GM19467 (cell line): ENCODE results near the gene ATP2B3.
"Not testable (repeated sequence)": the region's sequence is repeated elsewhere in the genome, so short reads cannot be mapped to it uniquely, and the experiment has no call there.

Experiments
- ATAC-seq: cut with Tn5 transposase; IDR thresholded peaks from one replicate; pipeline ENCODE4 v1.9.1; 2021; ENCODE audit warnings: mild to moderate bottlenecking, moderate library complexity; ENCODE audit not compliant: unreplicated experiment

ATP2B3 gene

DNA sequence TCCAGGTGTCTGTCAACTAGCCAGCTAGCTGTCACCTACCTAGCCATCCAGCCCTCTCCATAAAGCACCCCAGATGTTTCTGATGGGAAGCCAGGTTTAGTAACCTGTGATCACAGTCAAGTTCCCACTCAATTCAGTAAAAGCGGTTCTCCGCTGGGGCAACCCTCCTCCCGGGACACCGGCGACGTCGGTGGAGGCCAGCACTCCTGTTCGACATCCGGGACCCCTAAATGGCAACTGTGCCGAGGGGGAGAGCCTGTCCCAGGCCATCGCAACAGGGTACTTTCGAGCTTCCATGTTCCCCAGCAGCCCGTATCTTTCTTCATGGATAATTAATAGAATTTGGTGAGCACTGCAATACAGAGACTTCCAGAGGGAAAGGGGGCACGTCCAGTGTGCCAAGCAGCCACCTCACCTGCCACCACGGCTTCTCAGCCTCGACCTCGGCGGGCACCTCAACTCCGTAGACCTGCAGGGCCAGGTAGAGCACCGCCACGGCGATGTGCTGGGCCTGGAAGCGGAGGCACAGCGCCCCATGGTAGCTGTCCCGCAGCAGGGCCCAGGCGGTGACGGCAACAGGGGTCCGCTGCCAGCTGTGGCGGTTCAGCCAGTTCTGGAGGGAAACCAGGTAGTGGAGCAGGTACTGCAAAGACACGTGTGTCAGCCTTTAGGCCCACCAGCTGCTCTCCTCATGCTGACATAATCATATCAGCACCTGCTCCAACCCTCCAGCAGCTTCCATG lies 74.8 kb downstream of the ATP2B3 start:
- no peak for ATAC-seq

- ATAC-seq, result no peak
These were observed 75.7 kb downstream of the ATP2B3 start for GRCh38 chrX:153592966-153593688.

DNA sequence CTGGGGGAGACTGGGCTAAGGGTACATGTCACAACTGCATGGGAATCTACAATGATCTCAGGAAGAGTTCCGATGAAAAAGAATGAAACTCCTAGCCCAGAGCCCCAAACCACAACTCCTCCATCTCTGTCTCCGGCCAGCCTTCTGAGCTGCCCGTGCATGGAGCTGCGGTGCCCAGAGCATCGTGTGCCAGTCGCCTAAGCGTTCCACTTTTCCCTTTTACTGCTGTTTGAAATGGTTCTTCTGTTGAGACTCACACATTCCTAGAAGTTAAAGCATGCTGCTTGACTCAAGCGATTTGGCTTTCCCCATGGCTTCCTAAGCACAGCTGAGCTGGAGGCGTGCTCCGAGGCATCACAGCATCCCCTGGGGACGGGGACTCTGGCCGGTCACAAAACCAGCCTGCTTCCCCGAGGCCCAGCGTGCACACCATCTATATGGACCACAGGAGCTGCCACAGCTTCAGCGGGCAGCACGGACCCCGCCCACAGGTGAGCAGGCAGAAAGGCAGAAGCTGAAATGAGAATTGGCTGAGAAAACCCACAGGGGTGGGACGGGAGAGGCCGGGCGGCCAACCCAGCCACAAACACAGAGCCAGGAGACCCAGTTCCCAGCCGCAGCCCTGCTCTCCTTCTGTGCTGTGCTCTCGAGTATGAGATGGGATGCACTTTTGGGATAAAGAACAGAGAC lies 76.5 kb downstream of the ATP2B3 start:
- no peak for ATAC-seq

DNA sequence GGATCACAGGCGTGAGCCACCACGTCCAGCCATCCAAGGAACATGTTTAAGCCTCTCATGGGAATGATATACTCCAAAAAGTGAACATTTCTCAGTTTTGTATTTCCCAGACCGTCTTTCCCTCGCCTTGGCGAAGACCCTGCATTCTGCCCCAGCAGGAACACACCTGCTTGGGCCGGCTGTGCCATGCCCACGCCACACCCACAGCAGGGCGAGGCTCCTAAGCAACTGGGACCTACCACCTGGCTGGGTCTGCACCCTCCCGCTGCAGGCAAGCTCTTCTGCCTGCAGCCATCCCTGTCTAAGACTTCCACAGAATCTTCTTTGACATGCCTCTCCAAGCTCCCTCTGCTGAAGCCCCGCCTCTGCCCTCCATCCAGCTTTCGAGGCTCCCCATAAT lies 77.9 kb downstream of the ATP2B3 start:
- no peak for ATAC-seq

DNA sequence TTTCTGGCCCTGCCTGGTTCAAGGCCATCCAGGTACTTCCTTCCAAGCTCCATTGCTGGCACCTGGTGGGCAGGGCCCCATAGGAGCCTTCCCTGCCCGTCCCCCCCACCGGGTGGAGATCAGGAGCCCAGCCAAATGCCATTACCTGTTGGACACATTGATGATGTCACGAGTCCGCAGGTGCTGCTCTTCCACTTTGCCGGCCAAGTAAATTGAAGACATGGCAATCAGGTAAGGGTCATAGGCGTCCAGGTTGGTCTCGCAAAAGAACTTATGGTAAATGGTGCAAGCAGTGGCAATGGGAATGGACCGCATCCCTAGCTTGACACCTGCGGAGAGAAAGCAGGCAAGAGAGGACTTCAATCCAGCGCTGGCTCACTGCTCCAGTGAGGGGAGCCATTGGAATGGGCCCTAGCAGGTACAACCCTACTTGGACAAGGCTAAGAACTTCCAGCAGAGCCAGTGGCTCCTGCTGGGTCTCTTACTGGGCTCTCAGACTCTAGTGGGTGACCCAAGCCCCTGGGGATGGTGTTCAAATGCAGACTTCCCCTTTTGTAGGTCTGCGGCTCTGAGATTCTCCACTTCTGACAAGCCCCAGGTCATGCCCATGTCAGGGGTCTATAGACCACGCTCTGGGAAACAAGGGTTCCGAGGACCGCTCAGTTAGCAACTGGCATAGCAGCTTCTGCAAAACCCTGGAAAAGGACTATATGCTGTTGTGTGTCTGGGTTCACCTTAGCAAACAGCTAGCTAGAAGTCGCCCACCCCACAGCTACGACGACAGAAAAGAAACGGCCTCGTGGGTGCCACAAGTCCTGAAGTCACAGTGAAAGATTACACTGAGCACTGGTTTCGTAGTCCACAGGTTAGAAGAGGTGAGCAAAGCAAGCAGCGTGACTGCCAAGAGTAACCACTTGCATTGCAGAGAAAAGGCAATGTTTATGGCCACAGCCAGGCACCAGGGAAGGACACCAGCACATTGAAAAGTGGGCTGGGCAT lies 78.7 kb downstream of the ATP2B3 start:
- ATAC-seq, result no peak

DNA sequence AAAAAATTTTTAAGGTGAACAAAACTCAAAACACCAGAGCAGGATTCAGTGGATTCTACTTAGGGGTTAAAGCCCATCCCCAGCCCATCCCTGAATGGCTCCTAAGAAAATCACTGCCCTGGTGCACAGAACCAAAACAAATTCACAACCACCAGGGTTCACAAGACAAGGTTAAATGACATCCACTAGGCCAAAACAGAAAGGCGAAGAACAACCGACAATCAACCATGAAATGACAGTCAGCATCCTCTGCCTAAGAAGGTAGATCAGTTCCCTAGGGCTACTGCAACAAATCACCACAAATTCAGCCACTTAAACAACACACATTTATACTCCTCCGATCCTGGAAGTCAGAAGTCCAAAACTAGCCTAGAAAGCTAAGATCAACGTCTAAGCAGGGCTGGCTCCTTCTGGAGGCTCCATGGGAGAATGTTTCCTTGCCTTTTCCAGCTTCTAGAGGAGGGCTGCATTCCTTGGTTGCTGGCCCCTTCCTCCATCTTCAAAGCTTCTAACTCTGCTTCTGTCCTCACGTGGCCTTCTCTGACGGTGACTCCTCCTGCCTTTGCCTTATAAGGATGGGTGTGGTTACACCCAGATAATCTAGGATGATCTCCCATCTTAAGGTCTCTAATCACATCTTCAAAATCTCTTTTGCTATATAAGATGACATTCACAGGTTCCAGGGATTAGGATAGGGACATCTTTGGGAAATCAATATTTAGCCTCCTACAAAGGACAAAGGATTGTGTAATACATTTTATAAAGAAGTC lies 79.7 kb downstream of the ATP2B3 start:
- ATAC-seq, result no peak

- ATAC-seq, result peak; percentile 34
These were observed 81.2 kb downstream of the ATP2B3 start, which contains the start of gene CCNQ for GRCh38 chrX:153598541-153599191. Gene CCNQ (minus strand): TSS chrX:153599139. CDS start chrX:153599073, 66 bp downstream.

- ATAC-seq, result peak; percentile 81
These were observed 82.0 kb downstream of the ATP2B3 start for GRCh38 chrX:153599192-153600031.

GRCh38 chrX:153600032-153600373 lies 82.6 kb downstream of the ATP2B3 start:
- no peak for ATAC-seq

DNA sequence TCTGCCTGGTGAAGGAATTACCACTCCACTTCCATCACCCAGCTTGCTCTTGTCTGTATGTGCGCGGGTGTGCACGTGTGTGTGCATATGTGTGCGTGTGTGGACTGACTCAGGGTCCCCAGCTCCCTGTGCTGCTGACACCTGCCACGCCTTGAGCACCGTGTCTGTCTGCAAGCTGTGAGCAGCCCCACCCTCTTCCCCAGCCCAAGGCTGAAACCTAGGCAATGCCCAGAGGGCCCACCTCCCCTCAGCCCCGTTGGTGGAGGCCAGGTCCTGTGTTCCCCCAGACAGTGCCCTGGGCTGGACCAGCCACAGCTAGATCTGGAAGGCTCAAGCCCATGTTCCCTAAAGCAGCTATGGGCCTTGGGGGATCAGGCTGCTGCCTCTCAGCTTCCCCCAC lies 83.5 kb downstream of the ATP2B3 start:
- no peak for ATAC-seq

DNA sequence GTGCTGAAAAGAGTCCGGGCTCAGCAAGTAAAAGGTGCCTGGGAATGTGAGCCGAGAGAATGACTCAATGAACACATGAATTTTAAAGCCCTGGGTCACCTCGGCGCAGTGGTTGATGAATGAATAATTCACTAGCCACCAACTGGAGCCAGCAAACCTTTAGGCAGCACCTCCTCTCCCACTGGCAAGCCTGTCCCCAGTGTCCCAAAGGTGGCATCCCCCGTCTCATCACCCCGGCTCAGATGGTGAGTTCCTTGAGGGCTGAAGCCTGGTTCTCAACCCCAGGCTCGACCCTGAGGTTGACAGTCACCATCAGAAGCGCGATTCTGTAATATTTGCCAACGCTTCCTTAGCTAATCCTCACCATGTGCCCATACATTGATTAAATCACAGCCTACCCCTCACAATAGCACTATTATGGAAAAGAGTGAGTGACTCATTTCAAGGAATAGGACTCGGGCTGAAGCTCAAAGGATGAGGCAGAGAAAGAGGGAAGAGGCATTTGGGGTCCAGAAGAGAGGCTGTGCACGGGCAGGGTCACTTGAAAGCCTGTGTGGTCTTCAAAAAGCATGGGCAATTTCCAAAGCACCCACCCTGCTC lies 84.2 kb downstream of the ATP2B3 start:
- no peak for ATAC-seq

DNA sequence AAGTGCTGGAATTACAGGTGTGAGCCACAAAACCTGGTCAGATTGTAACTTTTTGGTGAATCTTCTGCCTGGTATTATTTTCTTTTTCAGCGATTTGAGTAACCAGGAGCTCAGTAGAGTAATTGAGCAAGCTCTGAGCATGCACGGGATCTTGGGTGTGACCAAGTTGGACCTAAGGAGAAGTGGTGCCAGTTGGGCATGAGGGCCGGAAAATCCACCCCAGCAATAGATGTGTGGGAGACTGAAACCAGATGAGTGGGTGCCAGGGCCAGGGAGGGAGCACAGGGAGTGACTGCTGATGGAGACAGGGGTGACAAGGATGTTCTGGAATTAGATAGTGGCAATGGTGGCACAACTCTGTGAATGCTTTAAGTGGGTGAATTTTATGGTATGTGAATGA lies 85.2 kb downstream of the ATP2B3 start:
- ATAC-seq, result no peak

DNA sequence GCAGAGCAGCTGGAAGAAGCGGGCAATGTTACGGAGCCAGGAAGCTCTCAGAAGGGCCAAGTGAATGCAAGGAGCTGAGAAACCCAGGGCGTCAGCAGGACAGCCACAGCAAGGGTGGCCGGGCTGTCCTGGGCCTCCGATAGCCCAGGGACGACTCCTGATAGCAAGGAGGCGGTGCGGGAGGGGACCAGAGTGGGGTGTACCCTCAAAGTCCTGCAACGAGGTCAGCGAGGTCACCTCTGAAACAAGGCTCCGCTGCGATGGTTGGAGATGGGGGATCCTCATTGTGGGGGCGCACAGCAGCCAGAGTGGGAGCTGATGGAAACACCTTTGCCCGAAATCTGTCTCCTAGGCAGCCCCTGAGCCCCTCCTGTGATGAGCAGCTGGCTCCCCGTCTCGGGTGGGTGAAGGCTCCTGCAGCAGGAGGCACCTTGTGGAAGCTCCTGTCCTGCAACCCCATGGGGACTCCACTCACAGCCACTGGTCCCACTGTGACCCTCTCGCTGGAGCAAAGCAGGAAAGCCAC lies 85.8 kb downstream of the ATP2B3 start:
- no peak for ATAC-seq

DNA sequence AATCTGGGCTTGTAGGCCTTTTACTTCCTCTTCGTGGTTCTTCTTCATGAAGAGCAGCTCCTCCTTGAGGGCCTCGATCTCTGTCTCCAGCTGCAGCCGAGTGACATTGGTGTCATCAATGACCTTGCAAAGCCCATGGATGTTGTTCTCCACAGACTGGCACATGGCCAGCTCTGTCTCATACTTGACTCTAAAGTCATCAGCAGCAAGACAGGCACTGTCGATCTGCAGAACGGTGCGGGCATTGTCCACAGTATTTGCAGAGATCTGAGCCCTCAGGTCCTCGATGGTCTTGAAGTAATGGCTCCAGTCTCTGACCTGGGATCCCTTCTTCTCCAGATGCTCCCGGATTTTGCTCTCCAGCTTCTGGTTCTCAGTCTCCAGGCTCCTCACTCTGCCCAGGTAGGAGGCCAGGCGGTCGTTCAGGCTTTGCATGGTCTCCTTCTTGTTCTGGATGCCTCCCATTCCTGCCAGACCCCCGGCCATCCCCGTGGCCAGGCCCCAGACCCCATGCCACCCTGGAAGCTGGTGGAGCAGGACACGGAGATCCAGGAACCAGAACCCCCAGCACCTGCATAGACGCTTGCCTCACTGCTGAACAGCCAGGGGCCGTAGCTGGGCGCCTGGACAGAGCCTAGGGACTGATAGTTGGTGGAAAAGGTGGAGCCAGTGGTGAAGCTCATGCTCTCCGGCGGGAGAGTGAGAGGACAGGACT lies 87.4 kb downstream of the ATP2B3 start:
- ATAC-seq, result not testable (repeated sequence)

DNA sequence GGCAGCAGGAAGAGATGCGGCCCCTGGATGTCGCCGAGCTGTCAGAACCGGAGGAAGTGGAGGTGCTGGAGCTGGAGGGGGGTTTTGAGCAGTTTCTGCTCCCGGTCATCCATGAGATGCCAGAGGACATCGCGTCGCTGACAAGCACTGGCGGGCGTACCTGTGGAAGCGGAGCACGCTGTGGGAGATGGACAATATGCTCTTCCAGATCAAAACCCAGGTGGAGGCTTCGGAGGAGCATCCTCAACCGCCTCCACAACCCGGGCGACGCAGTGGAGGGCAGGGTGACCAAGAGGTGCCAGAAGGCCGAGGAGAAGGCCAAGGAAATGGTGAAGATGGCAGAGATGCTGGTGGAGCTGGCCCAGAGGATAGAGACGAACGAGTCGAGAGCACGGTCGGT lies 89.1 kb downstream of the ATP2B3 start:
- ATAC-seq, result no peak

DNA sequence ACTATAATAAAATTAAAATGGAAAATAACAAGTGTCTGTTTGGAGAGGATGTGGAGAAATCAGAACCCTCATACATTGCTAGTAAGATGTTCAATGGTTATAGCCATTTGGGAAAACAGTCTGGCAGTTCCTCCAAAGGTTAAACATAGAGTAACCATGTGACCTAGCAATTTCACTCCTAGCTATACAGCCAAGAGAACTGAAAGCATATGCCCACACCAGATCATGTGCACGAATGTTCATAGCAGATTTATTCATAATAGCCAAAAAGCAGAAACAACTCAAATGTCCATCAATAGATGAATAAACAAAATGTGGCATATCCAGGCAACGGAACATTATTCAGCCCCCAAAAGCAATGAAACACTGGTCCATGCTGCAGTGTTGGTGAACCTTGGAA lies 90.9 kb downstream of the ATP2B3 start:
- ATAC-seq, result no peak

DNA sequence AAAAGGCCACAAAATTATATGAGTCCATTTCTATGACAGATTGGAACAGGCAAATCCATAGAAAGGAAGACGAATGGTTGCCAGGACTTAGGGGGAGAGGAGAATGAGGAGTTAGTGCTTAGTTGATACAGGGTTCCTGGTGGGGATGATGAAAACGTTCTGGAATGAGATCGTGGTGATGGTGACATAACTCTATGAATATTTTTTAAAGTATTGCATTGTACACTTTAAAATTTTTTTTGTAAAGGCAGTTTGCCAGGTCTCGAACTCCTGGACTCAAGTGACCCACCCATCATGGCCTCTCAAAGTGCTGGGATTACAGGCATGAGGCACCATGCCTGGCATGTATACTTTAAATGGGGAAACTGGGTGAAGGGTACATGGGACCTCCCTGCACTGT lies 91.4 kb downstream of the ATP2B3 start:
- ATAC-seq, result no peak
